SK-N-SH treated with all-trans-retinoic acid at 6 μM for 48 hours (cell line): ENCODE data around the gene CLMN.

Experiments
- ATAC-seq: fragments of 200-7000 bp; cut with Tn5 transposase; 3 replicates; pipeline ENCODE4 v1.9.1; 2020; ENCODE audit warnings: mild to moderate bottlenecking, moderate library complexity
- BACH2 ChIP-seq: fragments of 250-450 bp; sonication (Bioruptor Pico); IDR thresholded peaks from 2 replicates; pipeline ENCODE4 v1.9.0; 2021; ENCODE audit warnings: mild to moderate bottlenecking, borderline replicate concordance
- CSDC2 ChIP-seq: fragments of 250-450 bp; sonication (Bioruptor Pico); IDR thresholded peaks from 2 replicates; pipeline ENCODE4 v1.5.0; 2020; ENCODE audit warnings: mild to moderate bottlenecking, moderate library complexity
- ESRRG ChIP-seq: fragments of 250-450 bp; sonication (Bioruptor Pico); IDR thresholded peaks from 2 replicates; pipeline ENCODE4 v1.6.1; 2021; ENCODE audit warnings: mild to moderate bottlenecking
- ISL1 ChIP-seq: fragments of 250-450 bp; sonication (Bioruptor Pico); IDR thresholded peaks from 2 replicates; pipeline ENCODE4 v2.1.2; 2022; ENCODE audit warnings: mild to moderate bottlenecking, moderate library complexity
- OSR1 ChIP-seq: fragments of 250-450 bp; sonication (Bioruptor Pico); IDR thresholded peaks from 2 replicates; pipeline ENCODE4 v1.8.0; 2022; ENCODE audit warnings: moderate library complexity, mild to moderate bottlenecking, inconsistent platforms
- RARB ChIP-seq: fragments of 250-450 bp; sonication (Bioruptor Pico); IDR thresholded peaks from 2 replicates; pipeline ENCODE4 v1.8.0; 2021; ENCODE audit warnings: mild to moderate bottlenecking, moderate library complexity
- SNAI2 ChIP-seq: fragments of 250-450 bp; sonication (Bioruptor Pico); IDR thresholded peaks from 2 replicates; pipeline ENCODE4 v1.5.0; 2020; ENCODE audit warnings: mild to moderate bottlenecking, moderate library complexity
- TCF4 ChIP-seq: fragments of 250-450 bp; sonication (Bioruptor Pico); IDR thresholded peaks from 2 replicates; pipeline ENCODE4 v1.8.0; 2021; ENCODE audit warnings: mild to moderate bottlenecking, moderate library complexity, borderline replicate concordance
- ZC3H10 ChIP-seq: fragments of 250-450 bp; sonication (Bioruptor Pico); IDR thresholded peaks from 2 replicates; pipeline ENCODE4 v1.5.1; 2021; ENCODE audit warnings: mild to moderate bottlenecking, moderate library complexity
- ZFP3 ChIP-seq: fragments of 250-450 bp; sonication (Bioruptor Pico); IDR thresholded peaks from 2 replicates; pipeline ENCODE4 v1.5.0; 2020; ENCODE audit warnings: mild to moderate bottlenecking, moderate library complexity
- ZNF70 ChIP-seq: fragments of 450-650 bp; formaldehyde crosslinking; IDR thresholded peaks from 2 replicates; pipeline ENCODE4 v1.5.0; 2020; ENCODE audit warnings: mild to moderate bottlenecking, moderate library complexity
- ZNF8 ChIP-seq: fragments of 450-650 bp; formaldehyde crosslinking; IDR thresholded peaks from 2 replicates; pipeline ENCODE4 v1.5.0; 2020; ENCODE audit warnings: mild to moderate bottlenecking, moderate library complexity
- TF ChIP-seq, protein P1 (sequence below): fragments of 250-450 bp; sonication (Bioruptor Pico); IDR thresholded peaks from 2 replicates; pipeline ENCODE4 v1.5.1; 2020; ENCODE audit warnings: low read depth, mild to moderate bottlenecking, moderate library complexity
- TF ChIP-seq, protein P2 (sequence below): fragments of 250-450 bp; sonication (Bioruptor Pico); IDR thresholded peaks from 2 replicates; pipeline ENCODE4 v1.8.0; 2020; ENCODE audit warnings: mild to moderate bottlenecking, moderate library complexity, borderline replicate concordance
- TF ChIP-seq, protein P3 (sequence below): fragments of 250-450 bp; sonication (Bioruptor Pico); IDR thresholded peaks from 2 replicates; pipeline ENCODE4 v1.5.0; 2020; ENCODE audit warnings: mild to moderate bottlenecking, moderate library complexity
- TF ChIP-seq, protein P4 (sequence below): fragments of 250-450 bp; sonication (Bioruptor Pico); IDR thresholded peaks from 2 replicates; pipeline ENCODE4 v1.5.1; 2021; ENCODE audit warnings: mild to moderate bottlenecking, moderate library complexity
- TF ChIP-seq, protein P5 (sequence below): fragments of 250-450 bp; sonication (Bioruptor Pico); IDR thresholded peaks from 2 replicates; pipeline ENCODE4 v1.8.0; 2021; ENCODE audit warnings: low read depth, mild to moderate bottlenecking, moderate library complexity, borderline replicate concordance

Gene CLMN

DNA sequence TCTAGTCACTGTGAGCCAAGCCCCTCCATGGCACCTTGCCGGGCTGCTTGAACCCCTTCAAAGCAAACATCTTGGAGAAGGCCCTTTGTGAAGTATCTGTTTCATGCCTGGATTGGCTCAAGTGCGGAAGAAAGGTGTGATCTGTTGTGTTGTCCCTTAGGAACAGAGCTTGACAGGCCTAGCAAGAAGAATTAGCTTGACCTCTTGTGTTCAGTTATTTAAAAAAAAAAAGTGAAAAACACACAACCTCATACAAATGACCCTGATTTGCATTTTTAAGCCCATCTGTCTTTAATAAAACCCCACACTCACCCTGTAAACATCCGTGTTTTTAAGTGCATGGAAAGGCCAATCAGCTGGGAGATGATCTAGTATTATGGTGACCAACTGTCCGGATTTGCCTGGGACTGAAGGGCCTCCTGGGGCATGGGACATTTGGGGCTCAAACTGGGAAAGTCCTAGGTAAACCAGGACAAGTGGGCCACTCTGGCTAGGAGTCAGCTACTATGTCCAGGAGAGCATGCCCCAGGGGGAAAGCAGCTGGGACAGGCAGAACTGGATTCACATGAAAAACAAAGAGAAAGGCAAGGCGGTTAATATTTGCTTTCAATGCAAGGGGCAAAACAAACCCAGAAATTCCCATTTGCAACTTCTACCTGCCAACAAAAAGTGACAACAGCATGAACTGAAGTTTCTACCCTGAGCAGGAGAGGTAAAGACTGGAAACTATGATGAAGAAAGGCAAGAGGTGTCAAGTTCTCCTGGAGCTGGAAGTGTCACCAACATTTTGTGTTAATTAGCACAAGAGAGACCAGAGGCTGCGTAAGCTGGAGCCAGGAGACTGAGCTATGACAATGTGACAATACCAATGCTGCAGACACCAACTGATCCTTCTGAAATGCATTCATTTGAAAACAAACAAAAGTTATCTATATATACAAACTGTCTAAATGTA, 78.6 kb downstream of the CLMN start:
- TF ChIP-seq TCF4 (CRISPR knock-in tag) (no peak), BACH2 (CRISPR knock-in tag) (no peak)
- TF ChIP-seq, all 23 proteins: peak for 0
- peak; percentile 72 for ATAC-seq

DNA sequence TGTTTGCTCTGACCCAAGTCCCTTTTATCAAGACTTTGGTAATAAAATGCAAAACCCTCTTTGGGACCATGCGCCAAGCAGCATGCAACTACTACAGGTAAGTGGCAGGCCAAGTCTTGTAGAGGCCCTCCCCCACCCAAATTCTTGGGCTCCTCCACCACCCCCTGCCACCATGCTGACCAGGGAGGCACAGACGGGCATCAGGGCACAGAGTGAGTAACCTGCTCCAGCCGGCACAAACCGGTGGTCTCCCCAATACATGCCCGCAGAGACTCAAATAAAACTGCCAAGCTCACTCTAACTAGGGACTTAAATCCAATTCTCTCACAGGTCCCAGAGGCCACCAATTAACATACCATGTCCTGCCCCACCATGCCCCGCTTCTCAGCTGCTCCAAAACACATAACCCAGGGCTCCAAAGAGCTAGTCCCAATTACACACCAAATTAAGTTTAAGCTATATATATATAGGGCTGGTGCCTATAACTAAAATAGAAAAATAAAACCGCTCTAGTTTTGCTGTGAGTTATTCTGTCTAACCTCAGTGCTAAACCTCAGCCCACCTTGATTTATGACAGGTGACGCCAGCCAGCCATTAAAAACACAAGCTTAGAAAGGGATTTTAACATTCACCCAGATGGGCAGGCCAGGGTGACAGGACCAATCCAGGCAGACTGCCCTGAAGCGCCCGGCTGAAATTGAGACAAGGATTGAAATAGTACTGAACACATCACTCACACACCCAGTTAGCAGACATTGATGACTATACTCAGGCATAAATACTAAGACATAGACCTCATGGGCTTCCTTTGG, 81.0 kb downstream of the CLMN start:
- no peak for TF ChIP-seq SNAI2
- ATAC-seq: no peak

DNA sequence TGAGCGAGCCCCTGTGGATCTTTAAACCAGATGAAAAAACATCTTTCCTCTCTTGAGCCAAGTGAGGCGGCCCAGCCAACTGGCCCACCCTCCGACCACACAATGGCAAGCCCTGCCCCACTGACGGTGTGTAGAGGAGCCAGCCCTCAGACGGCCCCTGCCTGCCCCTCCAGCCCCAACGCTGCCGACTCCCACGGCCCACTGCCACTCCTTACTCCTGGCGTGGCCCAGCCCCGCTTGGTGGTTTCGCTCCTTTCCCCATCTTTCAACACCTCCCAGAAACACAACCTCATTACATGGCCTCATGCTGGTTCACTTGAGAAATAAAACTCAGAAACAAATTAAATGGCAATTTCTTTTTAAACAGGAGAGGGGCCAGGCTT, 81.8 kb downstream of the CLMN start:
- ATAC-seq: no peak
- TF ChIP-seq, protein P1, sequence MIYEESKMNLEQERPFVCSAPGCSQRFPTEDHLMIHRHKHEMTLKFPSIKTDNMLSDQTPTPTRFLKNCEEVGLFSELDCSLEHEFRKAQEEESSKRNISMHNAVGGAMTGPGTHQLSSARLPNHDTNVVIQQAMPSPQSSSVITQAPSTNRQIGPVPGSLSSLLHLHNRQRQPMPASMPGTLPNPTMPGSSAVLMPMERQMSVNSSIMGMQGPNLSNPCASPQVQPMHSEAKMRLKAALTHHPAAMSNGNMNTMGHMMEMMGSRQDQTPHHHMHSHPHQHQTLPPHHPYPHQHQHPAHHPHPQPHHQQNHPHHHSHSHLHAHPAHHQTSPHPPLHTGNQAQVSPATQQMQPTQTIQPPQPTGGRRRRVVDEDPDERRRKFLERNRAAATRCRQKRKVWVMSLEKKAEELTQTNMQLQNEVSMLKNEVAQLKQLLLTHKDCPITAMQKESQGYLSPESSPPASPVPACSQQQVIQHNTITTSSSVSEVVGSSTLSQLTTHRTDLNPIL (CRISPR knock-in tag): no peak
- TF ChIP-seq ZC3H10 (CRISPR knock-in tag) (no peak), ESRRG (CRISPR knock-in tag) (no peak), ZNF70 (no peak), ZNF8 (CRISPR knock-in tag) (no peak), CSDC2 (CRISPR knock-in tag) (no peak), RARB (no peak), BACH2 (CRISPR knock-in tag) (no peak), SNAI2 (no peak), TCF4 (CRISPR knock-in tag) (no peak), OSR1 (CRISPR knock-in tag) (no peak), ISL1 (no peak), ZFP3 (CRISPR knock-in tag) (no peak)
- TF ChIP-seq, protein P2, sequence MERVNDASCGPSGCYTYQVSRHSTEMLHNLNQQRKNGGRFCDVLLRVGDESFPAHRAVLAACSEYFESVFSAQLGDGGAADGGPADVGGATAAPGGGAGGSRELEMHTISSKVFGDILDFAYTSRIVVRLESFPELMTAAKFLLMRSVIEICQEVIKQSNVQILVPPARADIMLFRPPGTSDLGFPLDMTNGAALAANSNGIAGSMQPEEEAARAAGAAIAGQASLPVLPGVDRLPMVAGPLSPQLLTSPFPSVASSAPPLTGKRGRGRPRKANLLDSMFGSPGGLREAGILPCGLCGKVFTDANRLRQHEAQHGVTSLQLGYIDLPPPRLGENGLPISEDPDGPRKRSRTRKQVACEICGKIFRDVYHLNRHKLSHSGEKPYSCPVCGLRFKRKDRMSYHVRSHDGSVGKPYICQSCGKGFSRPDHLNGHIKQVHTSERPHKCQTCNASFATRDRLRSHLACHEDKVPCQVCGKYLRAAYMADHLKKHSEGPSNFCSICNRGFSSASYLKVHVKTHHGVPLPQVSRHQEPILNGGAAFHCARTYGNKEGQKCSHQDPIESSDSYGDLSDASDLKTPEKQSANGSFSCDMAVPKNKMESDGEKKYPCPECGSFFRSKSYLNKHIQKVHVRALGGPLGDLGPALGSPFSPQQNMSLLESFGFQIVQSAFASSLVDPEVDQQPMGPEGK (CRISPR knock-in tag): no peak
- TF ChIP-seq, protein P3, sequence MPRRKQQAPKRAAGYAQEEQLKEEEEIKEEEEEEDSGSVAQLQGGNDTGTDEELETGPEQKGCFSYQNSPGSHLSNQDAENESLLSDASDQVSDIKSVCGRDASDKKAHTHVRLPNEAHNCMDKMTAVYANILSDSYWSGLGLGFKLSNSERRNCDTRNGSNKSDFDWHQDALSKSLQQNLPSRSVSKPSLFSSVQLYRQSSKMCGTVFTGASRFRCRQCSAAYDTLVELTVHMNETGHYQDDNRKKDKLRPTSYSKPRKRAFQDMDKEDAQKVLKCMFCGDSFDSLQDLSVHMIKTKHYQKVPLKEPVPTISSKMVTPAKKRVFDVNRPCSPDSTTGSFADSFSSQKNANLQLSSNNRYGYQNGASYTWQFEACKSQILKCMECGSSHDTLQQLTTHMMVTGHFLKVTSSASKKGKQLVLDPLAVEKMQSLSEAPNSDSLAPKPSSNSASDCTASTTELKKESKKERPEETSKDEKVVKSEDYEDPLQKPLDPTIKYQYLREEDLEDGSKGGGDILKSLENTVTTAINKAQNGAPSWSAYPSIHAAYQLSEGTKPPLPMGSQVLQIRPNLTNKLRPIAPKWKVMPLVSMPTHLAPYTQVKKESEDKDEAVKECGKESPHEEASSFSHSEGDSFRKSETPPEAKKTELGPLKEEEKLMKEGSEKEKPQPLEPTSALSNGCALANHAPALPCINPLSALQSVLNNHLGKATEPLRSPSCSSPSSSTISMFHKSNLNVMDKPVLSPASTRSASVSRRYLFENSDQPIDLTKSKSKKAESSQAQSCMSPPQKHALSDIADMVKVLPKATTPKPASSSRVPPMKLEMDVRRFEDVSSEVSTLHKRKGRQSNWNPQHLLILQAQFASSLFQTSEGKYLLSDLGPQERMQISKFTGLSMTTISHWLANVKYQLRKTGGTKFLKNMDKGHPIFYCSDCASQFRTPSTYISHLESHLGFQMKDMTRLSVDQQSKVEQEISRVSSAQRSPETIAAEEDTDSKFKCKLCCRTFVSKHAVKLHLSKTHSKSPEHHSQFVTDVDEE (CRISPR knock-in tag): no peak
- TF ChIP-seq, protein P4, sequence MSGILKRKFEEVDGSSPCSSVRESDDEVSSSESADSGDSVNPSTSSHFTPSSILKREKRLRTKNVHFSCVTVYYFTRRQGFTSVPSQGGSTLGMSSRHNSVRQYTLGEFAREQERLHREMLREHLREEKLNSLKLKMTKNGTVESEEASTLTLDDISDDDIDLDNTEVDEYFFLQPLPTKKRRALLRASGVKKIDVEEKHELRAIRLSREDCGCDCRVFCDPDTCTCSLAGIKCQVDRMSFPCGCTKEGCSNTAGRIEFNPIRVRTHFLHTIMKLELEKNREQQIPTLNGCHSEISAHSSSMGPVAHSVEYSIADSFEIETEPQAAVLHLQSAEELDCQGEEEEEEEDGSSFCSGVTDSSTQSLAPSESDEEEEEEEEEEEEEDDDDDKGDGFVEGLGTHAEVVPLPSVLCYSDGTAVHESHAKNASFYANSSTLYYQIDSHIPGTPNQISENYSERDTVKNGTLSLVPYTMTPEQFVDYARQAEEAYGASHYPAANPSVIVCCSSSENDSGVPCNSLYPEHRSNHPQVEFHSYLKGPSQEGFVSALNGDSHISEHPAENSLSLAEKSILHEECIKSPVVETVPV (CRISPR knock-in tag): no peak
- TF ChIP-seq, protein P5, sequence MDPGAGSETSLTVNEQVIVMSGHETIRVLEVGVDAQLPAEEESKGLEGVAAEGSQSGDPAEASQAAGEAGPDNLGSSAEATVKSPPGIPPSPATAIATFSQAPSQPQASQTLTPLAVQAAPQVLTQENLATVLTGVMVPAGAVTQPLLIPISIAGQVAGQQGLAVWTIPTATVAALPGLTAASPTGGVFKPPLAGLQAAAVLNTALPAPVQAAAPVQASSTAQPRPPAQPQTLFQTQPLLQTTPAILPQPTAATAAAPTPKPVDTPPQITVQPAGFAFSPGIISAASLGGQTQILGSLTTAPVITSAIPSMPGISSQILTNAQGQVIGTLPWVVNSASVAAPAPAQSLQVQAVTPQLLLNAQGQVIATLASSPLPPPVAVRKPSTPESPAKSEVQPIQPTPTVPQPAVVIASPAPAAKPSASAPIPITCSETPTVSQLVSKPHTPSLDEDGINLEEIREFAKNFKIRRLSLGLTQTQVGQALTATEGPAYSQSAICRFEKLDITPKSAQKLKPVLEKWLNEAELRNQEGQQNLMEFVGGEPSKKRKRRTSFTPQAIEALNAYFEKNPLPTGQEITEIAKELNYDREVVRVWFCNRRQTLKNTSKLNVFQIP (CRISPR knock-in tag): no peak
